HG02571 (cell line): ENCODE data around the gene NCOA3.

Experiments used
- ATAC-seq: cut with Tn5 transposase; IDR thresholded peaks from one replicate; pipeline ENCODE4 v1.9.1; 2021; ENCODE audit warnings: mild to moderate bottlenecking, moderate library complexity; ENCODE audit not compliant: unreplicated experiment

The NCOA3 gene

GRCh38 chr20:47696856-47697255, 195.2 kb downstream of the NCOA3 start:
- no peak for ATAC-seq

GRCh38 chr20:47698142-47698541, 196.5 kb downstream of the NCOA3 start:
- no peak for ATAC-seq

GRCh38 chr20:47699818-47700217, 198.1 kb downstream of the NCOA3 start:
- ATAC-seq: no peak

- ATAC-seq: no peak
Measured at GRCh38 chr20:47700327-47700726, 198.6 kb downstream of the NCOA3 start.

GRCh38 chr20:47701612-47702011, 199.9 kb downstream of the NCOA3 start:
- ATAC-seq: no peak

- ATAC-seq: no peak
Measured at GRCh38 chr20:47703748-47704147, 202.1 kb downstream of the NCOA3 start.

- ATAC-seq: no peak
Measured at GRCh38 chr20:47704746-47705496, 203.2 kb downstream of the NCOA3 start.

GRCh38 chr20:47705497-47705856, 203.8 kb downstream of the NCOA3 start:
- ATAC-seq: no peak

- no peak for ATAC-seq
Measured at GRCh38 chr20:47706345-47706744, 204.7 kb downstream of the NCOA3 start.
